ENCODE measurements around the gene PGBD2. TPM values are rescaled to one million over a fixed set of nuclear protein-coding genes. Genes with fewer than 3 reads are reported as not detected.

PGBD2 gene
- total and polyA plus RNA-seq, 2 of the 8 experiments (the other 6 are each of a cell fraction or from before 2014, with no cell fraction given), result 4.5 to 7.7 TPM

- H2BK15ac ChIP-seq (ENCODE audit: low read length), result no peak overlapping the region
- WGBS, 2 experiments (ENCODE audit: extremely low coverage in 1 of 2, insufficient coverage in 1 of 2, insufficient read length in 1 of 2, insufficient replicate concordance in 2 of 2, low coverage in 1 of 2, low lambda C conversion rate in 2 of 2, missing lambda C conversion rate in 1 of 2), result 93% methylated on average over 10 of the region's 10 CpGs; no CpG with 5 or more reads in 1 of the 2 experiments
- H2BK12ac ChIP-seq (ENCODE audit: low read depth, low read length), result no peak overlapping the region
- no peak overlapping the region for H3K18ac ChIP-seq (ENCODE audit: extremely low read depth, low read length)
- H3K79me2 ChIP-seq (ENCODE audit: control insufficient read depth in 1 of 2, insufficient read depth in 2 of 2, low read length in 2 of 2), result no peaks in the 10 kb centered on the region
- H2AFZ ChIP-seq (ENCODE audit: low read length), result no peak overlapping the region
- H3K4ac ChIP-seq (replicated peaks; ENCODE audit: insufficient read length, low read depth, low read length), result no peak overlapping the region
- H3K56ac ChIP-seq (replicated peaks; ENCODE audit: insufficient read length, low read depth, low read length), result no peak overlapping the region
- H3K27ac ChIP-seq (ENCODE audit: low read depth, low read length), result no peak overlapping the region
- no peak overlapping the region for H3K4me3 ChIP-seq (ENCODE audit: extremely low read depth in 1 of 4, insufficient read depth in 2 of 4, low read depth in 3 of 4, low read length in 4 of 4)
- FAIRE-seq (no peak), DNase-seq (ENCODE audit: low read depth in 1 of 2, low spot score in 2 of 2) (no peak)
- no peak overlapping the region for H4K8ac ChIP-seq (ENCODE audit: extremely low read depth, insufficient read depth, low read length)
- H3K9ac ChIP-seq (replicated peaks in 1 of 4; ENCODE audit: extremely low read depth in 1 of 4, low read depth in 3 of 4, low read length in 3 of 4), result no peak overlapping the region
- no peaks in the 10 kb centered on the region for H4K20me1 ChIP-seq (replicated peaks in 1 of 2; ENCODE audit: control insufficient read depth in 1 of 2, insufficient read depth in 2 of 2, low read length in 2 of 2)
- POLR2A ChIA-PET (ENCODE audit: partially characterized antibody), result no interaction called here
- no peak overlapping the region for H4K5ac ChIP-seq (ENCODE audit: insufficient read length, low read depth, low read length)
- no peaks in the 10 kb centered on the region for H3K9me3 ChIP-seq (ENCODE audit: insufficient read depth in 2 of 2, low read depth in 1 of 2, low read length in 1 of 2)
- no peaks in the 10 kb centered on the region for H3K4me1 ChIP-seq (replicated peaks in 1 of 4; ENCODE audit: control insufficient read depth in 3 of 4, insufficient read depth in 4 of 4, low read length in 3 of 4)
- no peaks in the 10 kb centered on the region for H3K36me3 ChIP-seq (ENCODE audit: control insufficient read depth in 2 of 4, insufficient read depth in 4 of 4, low read length in 3 of 4)
- no peaks in the 10 kb centered on the region for H3K79me1 ChIP-seq (ENCODE audit: low read depth, low read length)
- no peak for TF ChIP-seq SIX5 (IDR thresholded peaks at IDR 0.05; ENCODE audit: low read depth, low read length)
- TF ChIP-seq CREB1 (IDR thresholded peaks at IDR 0.05), result no peak
- TF ChIP-seq CTCF (IDR thresholded peaks at IDR 0.05; ENCODE audit: control extremely low read depth in 1 of 3, insufficient read depth in 1 of 3, low read depth in 1 of 3, low read length in 3 of 3), result peak in 2 of 3 experiments; percentile 47 to 67; a peak in 3 of 4 replicates
- no peak for TF ChIP-seq EZH2 (IDR thresholded peaks at IDR 0.05; ENCODE audit: low read depth, low read length, severe bottlenecking)
- TF ChIP-seq RAD21 (IDR thresholded peaks at IDR 0.05 in 1 of 2, conservative IDR thresholded peaks at IDR 0.05 in 1 of 2; ENCODE audit: low read depth in 2 of 2, low read length in 2 of 2), result peak; percentile 71 to 79
- H2BK120ac ChIP-seq (replicated peaks; ENCODE audit: low read depth, low read length), result no peak overlapping the region
- no peaks in the 10 kb centered on the region for H3K27me3 ChIP-seq (replicated peaks in 1 of 4; ENCODE audit: control insufficient read depth in 3 of 4, extremely low read depth in 1 of 4, insufficient read depth in 3 of 4, low read length in 3 of 4)
- no peak overlapping the region for H3K4me2 ChIP-seq (ENCODE audit: insufficient read depth in 1 of 2, low read depth in 2 of 2, low read length in 2 of 2)
- CTCF ChIA-PET (ENCODE audit: partially characterized antibody), result interaction anchor here (0.7 to 3.3 kb wide), 6 partner anchors 10 to 88 kb away, joined by 3 to 21 read pairs (median 4); partner anchors contain the start of gene ZNF672
- H4K91ac ChIP-seq (replicated peaks; ENCODE audit: insufficient read length, low read length), result no peak overlapping the region
- no peak overlapping the region for H2BK5ac ChIP-seq (ENCODE audit: low read depth, low read length)
- no peak overlapping the region for H3K14ac ChIP-seq (ENCODE audit: insufficient read length)
- no peak overlapping the region for H2AK5ac ChIP-seq (ENCODE audit: low read depth, low read length)
- H2BK20ac ChIP-seq (ENCODE audit: low read length), result no peak overlapping the region
- no peak overlapping the region for H3K23ac ChIP-seq (ENCODE audit: insufficient read length)
- no peaks in the 10 kb centered on the region for H3K23me2 ChIP-seq (ENCODE audit: low read depth, low read length)
Observed at GRCh38 chr1:248924696-248925532, 18.9 kb downstream of the PGBD2 start.
